ENCODE data around the gene PITPNM3.

DNA sequence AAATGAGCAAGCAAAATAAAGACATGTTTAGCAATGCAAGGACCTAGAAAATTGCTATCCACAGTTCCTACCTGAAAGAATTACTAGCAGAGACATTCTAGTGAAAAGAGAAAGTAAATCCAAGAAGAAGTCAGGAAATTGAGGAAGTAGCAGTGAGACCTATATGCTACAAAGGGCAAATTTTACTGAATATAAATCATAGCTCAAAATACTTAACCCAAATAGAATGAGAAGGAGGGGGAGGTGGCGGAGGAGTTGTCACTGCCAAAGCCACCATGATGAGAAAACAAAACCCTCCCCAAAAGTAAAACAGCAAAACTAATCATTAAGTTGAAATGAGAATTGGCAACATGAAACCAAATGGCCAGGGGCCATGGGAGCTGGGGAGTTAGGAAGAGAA lies 39.3 kb downstream of the PITPNM3 start:
- TF ChIP-seq MXI1 (conservative IDR thresholded peaks at IDR 0.05; ENCODE audit: poor library complexity, severe bottlenecking), result no peak
- no peak for TF ChIP-seq CTCF (IDR thresholded peaks at IDR 0.05; ENCODE audit: poor library complexity, severe bottlenecking)
- TF ChIP-seq EP300 (conservative IDR thresholded peaks at IDR 0.05; ENCODE audit: poor library complexity, severe bottlenecking), result no peak
- TF ChIP-seq TAF1 (IDR thresholded peaks at IDR 0.05; ENCODE audit: low read depth), result no peak
- TF ChIP-seq EZH2 (IDR thresholded peaks at IDR 0.05; ENCODE audit: borderline replicate concordance, insufficient read depth, low read length, poor library complexity, severe bottlenecking), result no peak
- TF ChIP-seq POLR2AphosphoS5 (IDR thresholded peaks at IDR 0.05), result no peak
- no peak for TF ChIP-seq SMC3 (conservative IDR thresholded peaks at IDR 0.05; ENCODE audit: poor library complexity)
- TF ChIP-seq REST (IDR thresholded peaks at IDR 0.05; ENCODE audit: borderline replicate concordance), result no peak
